AML-193 (cell line): ENCODE data around the gene EGLN3.
"Not testable (repeated sequence)": the region's sequence is repeated elsewhere in the genome, so short reads cannot be mapped to it uniquely, and the experiment has no call there.

Experiments used
- DNase-seq, 2 experiments: peaks; one replicate each; lab custom pipeline; 2025; lab: John Stamatoyannopoulos, UW

Gene EGLN3

DNA sequence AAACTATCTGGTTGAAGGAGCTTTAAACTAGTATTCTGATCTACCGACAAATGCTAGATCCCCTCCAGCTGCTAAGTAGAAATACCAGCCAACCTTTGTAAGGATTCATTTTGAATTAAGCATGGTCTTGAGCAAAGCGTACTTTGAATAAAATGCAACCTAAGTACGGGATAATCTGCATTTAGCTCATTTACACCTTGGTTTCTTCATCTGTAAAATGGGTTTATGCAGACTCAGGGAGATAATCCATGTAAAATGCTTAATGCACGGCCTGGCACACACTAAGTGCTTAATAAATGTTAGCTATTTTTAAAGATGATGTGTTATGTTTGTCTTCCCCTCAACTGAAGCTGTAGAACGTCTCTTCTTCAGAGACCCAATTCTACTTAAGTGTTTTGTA is 15.9 kb downstream of the EGLN3 start:
- no peak for DNase-seq

DNA sequence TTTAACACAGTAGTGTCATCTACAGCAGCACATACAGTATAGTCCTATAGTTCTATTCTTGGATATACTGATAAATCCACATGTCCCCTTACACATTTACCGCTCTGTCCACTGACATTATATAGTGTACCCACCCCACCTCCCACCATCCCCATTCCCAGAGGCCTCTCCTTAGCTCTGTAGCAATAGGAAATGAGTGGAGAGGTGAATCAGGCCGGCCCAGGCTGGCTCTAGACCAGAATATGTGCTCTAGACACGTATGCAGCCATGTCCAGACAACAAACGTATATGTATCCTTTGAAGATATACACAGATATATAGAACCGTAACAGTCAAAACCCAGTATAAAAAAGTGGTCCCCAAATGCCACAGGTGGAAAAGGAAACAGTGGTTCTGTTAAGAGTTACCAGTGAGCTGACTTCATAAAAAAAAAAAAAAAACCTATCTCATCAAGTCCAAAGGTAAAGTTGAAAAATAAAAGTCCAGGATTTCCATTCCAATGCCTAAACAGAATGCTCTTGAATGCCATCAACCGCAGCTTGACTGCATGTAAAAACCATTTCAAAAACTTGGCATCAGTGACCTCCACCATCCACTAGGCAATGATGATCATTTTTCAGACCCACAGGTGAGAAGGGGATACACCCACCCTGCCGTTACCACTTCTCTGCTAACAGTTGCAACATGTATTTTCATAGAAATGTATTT is 16.7 kb downstream of the EGLN3 start:
- no peak for DNase-seq

DNA sequence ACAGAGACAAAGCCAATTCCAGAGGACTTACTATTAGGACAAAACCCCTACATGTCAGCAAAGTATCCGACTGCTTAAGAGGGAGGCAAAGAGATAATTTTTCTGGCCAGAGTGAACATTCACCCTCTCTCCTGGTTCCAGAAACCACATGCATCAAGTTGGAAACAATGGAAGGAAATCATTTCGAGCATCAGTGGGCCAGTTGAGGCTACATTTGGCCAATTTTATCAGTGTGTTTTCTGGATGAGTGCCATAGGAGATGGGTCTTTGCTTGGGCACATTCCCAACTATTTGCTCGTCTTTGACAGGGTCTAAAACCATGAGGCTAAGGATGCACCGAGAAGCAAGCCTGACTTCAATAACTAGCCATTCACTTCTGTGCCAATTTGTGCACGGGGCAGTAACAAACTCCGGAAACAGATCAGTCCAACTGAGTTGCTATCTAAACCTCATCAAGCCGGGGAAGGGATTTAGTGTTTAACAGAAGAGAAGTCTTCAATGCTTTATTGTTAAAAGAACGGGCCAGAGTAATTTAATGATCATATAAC is 17.4 kb downstream of the EGLN3 start:
- no peak for DNase-seq

DNA sequence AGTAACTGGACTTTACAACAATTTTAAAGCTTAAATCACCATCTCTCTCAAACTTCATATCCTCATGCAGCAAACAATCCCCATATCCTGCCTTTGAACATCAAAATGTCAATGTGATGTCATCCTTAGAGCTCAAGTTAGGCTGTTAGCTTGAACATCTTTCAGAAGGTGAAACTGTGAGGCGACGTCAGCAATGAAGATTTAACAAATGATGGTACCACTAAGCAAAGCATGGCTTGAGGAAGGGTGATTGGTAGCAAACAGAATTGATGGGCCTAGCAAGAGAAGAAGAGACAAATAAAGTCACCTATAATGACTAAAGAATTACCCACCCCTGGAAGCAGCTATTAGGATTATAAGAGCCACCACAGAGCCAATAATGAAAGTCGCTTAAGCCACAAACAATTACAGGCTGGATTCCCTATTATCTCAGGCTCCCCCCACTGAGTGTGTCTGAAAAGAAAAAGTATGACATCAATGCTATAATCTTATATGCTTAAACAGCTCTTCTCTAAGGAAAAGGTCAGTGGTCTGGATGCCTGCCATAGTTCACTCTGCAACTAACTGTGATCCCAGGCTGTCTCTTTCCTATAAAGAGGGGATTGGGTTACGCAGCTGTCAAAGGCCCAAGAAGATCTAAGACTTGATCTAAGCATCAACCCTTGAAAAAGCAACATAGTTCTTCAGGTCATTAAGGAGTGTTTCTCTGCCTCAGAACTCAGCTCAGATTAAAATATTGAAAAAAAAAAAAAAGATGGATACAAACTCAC is 18.1 kb downstream of the EGLN3 start:
- no peak for DNase-seq

DNA sequence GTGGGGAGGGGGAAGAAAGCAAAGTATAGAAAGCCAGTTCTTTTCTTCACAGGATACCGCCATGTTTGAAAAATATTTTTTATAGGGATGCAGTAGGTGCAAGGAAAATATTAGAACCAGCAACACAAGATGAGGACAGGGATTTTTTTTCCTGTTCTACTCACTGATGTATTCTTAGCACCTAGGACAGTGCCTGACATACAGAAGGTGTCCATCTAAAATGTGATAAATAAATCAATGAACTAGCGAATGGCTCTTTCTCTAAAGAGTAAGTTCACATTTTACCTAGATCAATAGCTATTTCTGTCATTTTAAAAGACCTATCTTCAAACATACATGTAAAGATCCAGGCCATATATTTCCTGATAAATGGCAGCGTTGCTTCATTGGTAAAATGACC is 18.8 kb downstream of the EGLN3 start:
- no peak for DNase-seq

DNA sequence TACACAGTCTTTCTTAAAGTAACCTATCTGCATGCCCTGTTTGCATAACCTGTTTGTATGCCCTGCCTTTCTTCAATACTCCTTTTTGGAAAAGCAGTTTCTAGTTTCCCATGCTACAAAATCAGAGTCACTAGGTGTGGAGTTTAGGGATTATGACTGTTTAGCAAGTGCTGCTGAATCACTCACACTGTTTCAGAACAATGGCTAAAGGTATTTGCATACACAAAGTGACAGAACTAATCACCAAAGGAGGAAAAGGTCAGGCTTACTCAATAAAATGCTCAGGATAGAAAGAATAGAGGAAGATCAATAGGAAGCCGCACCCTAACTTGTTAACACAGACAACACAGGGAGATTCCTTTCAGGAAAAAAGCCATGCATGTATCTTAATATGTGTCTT is 19.4 kb downstream of the EGLN3 start:
- DNase-seq = no peak

DNA sequence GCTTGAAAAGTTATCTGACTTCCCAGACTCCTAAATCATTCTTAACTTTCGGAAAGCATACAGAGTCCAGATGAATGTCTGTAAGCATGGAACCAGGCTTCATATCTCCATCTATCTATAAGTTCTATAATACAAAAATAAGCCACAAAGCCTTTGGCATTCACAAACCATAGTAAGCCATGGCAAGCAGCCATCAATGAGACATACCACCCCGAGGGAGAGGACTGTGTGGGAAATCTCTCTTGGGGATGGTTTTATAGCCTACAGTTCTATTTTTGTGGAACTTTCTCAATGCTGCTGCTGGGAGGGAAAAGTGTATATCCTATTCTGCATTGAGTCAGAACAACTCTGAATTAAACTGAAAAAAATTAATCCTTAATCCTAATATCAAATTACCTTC is 20.4 kb downstream of the EGLN3 start:
- DNase-seq = no peak

DNA sequence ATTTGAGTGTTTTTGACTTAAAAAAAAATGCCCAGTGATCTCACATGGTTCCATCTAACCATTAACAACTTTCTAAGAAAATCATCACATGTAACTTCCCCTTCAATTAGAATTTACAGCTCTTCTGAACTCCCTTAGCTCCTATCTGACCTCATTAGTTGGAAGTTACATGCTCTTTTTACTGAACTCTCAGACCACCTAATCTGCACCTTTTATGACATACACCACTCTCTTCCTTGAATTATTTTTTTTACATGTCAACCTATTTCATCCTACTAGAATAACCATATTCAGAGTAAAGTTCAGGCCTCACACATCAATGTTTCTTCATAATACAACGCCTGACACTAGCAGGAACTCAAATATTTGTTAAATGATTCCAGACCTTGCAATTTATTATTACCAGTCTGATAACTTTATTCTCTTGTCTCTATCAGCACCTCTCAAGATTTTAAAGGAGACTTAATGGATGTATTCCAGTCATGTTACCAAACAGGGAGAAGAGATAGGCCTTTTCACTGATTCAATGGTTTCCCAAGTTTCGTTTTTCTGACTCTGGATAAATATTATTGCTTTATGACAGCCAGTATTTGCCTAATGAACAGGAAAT is 21.0 kb downstream of the EGLN3 start:
- no peak for DNase-seq

DNA sequence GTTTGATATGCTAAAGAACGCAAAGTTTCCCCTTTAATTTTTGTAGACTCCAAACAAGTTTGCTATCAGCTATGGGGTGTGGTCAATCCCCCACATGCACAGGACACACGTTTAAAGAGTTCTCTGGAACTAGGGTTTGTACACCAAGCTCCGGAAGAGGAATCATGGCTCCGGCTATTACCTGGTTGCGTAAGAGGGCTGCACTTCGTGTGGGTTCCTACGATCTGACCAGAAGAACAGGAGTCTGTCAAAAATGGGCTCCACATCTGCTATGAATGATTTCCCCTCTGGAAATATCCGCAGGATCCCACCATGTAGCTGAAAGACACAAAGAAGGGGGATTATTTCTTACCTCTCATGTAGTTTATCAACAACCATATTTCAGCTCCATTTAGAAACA is 22.0 kb downstream of the EGLN3 start:
- DNase-seq = no peak

DNA sequence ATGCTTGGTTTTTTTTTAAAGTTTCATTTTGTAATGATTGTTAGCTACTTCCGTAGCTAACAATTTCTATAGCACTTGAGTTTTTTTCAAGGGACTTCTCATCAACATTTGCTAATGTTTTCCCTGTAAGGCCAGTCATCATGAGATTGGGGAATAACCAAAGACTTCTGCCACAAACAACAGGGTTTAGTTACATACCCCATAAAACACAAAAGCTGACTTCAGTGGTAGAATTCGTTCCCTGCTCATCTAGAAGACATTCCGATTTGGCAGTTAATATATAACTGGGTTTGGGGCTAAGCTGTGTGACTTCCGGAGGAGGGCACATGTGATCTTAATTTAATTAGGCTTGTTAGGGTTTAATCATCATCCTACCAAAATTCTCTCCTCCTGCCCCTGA is 22.9 kb downstream of the EGLN3 start:
- no peak for DNase-seq

DNA sequence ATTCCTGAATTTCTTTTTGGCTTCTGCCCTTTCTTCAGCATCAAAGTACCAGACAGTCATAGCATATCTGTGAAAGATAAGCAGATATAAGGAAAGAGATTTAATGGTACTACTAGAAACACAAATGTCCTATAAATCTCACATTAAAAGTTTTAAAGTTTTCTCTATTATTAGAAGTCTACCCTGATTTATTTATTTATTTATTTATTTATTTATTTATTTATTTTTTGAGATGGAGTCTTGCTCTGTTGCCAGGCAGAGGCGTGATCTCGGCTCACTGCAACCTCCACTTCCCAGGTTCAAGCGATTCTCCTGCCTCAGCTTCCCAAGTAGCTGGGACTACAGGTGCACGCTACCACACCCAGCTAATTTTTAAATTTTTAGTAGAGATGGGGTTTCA is 23.9 kb downstream of the EGLN3 start:
- not testable (repeated sequence) for DNase-seq

DNA sequence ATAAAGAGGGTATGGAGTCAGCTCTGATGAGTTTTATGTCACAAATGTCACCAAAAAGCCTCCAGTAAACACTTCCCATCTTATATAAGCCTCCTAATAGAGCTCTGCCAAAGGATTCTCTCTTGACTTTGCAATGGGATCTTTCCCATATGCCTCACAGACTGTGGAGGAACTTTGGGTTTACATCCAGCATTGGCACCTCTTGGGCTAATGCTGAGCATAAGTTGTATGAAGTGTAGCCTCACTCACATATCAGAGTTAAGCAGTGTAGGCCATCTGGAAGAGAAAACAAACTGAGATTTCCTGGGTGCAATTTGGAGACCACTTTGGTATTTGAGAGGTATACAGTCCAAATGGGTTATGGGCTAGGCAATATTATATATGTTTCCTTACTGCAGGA is 24.9 kb downstream of the EGLN3 start:
- no peak for DNase-seq

DNA sequence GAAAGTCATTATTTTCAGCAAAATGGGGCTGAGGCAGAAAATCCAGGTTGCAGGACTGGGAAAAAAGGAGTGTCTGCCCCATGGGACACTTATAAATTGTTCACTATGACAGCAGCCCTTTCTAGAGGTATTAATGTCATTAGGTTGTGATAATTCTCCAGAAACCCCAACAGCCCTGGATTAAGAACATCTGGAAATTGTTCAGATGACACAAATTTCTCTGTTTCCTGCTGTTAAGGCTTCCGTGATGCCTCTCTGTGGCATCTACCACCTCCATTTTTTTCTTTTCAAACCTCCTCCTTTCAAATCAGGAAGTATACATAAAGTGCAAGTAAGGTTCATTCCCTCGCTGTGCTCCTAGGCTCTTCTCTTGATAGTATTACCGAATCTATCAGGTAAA is 25.6 kb downstream of the EGLN3 start:
- no peak for DNase-seq

DNA sequence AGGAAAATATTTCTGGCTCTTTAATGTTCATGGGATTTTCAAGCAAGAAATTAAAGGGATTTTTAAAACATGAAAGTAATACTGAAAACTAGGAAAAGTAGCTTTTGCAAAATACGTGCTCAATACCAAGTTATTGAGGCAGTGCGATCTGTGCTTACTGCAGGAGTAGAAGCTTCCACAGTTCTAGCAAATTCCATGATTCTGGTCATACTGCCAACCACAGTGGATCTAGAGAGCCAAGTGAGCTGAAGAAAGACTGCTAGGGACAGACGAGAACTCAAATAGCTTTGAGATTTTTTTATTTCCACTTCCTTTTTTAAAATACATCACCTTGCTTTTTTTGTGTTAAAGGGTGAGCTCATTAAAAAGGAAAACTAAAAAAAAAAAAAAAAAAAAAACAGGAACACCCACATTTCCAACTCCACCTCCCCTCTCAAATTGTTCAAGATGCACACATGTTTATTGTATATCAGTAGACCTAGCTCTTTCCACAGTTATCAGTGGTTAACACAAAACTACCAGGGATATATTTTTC is 26.2 kb downstream of the EGLN3 start:
- no peak for DNase-seq

DNA sequence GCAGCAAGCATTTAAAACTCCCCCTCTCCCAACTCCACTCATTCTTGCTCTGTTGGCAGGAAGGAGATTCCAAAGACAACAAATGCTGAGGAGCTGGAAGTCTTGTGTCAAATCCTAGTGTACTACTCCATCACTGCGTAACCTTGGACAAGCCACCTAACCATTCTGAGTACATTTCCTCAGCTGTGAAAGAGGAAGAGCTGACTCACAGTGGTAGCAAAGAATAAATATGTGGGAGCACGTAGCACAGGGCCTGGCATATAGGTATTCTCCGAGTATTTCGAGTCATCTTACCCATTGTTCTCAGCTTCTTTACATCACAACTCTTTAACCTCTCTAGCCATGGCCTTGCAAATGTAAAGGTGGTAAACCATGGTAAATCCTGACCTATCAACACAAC is 28.7 kb downstream of the EGLN3 start:
- no peak for DNase-seq

DNA sequence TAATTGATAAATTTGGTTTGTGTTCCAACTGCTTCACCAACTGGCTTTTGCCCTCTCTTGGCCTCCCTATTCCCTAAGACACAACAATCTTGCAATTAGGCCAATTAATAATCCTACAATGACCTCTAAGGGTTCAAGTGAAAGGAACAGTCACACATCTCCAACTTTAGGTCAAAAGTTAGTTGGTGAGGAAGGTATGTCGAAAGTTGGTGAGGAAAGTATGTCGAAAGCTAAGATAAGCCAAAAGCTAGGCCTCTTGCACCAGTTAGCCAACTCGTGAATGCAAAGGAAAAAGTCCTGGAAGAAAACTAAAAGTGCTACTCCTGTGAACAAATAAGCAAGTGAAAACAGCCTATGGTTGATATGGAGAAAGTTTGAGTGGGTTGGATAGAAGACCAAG is 32.6 kb downstream of the EGLN3 start:
- DNase-seq = no peak

DNA sequence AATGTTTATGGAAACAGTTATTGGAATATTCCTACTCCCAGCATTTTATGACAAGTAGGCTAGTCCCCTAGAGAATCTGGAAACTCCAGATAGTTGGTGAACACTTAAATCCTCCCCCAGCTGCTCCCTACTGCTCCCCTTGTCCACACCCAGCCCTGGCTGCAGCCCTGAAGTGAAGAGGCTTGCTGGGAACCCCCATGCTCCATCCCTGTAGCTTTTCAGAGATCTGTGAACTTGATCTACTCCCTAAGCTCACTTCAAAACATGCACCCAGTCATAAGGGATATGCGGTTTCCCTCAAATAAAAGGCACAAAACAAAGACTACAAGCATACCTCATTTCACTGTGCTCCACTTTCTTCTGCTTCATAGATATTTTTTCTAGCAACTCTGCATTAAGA is 33.2 kb downstream of the EGLN3 start:
- no peak for DNase-seq

DNA sequence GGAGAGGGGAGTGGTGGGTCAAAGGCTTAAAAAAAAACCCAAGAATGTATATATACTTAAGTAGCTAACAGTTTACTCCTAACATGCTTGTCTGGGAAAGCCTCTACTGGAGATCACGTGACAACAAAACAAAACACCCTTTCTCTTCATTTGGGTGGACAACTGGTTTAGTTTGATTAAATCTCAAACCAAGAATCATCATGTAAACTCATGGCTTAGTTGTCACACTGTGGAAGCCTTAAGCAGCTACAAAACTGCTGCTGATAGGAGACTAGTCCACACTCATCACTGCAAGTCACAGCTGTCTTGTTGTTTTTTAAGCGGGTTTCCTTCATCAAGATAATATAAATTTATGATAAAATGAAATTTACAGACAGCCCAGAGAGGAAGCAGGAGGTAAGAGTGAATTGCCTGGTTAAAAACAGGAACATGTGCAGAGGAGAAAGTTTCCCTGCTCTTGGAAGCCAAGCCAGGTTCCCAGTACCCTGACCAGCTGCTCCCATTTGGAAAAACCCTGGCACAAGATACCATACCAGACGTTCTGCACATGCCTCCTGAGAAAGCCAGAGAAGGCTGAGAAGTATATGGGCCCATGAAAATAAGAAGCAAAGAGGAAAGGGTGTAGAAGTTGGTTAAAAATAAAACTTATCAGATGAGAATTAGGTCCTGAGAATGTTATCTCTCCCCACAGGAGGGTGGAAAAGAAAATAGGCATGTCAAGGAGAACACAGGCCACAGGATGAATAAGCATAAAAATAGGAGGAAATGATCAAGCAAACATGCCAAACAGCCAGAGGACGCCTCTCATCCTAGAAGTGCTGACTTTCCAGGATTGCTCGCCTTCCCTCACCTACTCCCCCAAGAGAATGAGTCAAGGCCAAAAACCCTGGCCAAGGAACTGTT is 34.0 kb downstream of the EGLN3 start:
- no peak for DNase-seq

DNA sequence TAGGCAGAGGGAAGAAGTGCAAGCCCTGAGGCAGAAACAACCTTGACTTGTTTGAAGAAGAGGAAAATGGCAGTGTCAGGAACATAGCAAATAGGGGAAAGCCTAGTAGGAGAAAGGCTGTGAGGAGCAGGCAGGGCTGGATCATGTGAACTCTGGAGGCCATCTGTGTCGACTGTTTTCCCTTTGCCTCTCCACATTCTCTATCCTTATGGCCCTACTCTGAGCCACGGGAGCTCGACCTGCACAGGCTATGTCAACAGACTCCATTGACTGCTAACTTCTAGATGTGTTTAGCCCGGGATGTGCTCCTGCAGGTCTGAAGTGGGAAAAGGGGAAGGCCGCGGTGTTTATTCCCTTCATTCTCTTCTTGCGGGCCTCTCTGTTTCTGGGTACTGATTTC is 35.2 kb downstream of the EGLN3 start:
- no peak for DNase-seq

DNA sequence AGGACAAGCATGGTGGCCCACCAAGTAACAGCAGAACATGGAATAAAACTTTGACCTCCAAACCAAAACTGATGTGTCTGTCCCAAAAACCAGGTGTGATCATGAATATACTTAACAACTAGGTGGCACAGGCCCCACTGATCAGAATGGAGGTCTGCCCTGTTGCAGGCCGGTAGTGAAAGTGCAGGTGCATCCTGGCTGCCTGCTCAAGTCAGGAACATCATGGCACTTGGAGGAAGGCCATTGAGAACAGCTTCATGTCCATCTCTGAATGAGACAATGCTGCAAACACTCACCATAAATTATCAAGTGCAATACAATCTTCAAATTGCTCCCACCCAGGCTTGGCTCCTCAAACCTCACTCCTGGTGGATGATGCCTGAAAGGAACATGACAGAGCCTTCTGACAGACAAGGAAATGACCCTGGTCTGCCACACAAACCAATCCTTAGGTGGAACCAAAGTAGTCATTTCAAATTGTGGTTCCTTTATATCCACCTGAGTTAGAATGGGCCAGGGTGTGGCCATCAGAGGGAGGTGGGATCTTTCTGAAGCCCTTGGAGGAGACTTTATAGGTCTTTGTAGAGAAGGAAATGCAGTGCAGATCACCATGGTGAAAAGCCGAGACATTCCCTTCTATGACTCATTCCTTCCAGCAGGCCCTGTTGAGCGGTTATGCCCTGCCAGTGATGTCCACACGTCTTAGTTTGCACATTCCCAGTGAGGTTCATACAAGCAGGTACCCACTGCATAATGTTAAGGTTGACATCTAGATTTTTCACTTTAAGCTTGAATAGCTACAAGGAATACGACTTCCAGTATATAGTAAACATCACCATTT is 36.0 kb downstream of the EGLN3 start:
- no peak for DNase-seq

DNA sequence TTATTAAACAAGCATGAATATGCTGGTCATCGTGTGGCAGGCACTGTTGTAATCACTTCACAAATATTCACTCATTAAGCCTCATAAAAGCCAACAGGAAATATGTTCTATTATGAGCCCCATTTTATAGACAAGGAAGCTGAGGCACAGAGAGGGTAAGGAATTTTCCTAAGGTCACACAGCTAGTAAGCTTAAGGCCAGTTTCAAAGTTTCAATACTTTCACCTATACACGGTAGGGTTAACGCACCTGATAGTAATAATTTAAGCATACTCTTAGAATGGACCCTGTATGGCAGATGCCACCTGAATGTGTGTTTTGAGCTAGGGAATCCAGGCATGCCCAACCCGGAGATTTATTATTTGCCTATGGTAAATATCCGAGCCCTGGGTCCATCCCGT is 39.8 kb downstream of the EGLN3 start:
- DNase-seq = no peak
